CD14-positive monocyte (primary cell): ENCODE data around the gene RERE. TPM values are rescaled to one million over a fixed set of nuclear protein-coding genes. Genes with fewer than 3 reads are reported as not detected.

ENCODE experiments used
- DNase-seq, 3 donors: peaks; one replicate each; pipeline ENCODE4 v3.0.0-alpha.2; 2011 to 2022
- H2AFZ ChIP-seq: 2 replicates; pipeline ENCODE4 v1.6.0; 2012; ENCODE audit warnings: mild to moderate bottlenecking, low read depth, low read length, inconsistent platforms; ENCODE audit not compliant: insufficient read depth, poor library complexity, severe bottlenecking
- H3K27ac ChIP-seq, 2 donors: 1 replicate in 1 of 2; 2 replicates in 1 of 2; pipeline ENCODE4 v1.5.1; 2012 to 2013; ENCODE audit warnings: low read length in 2 of 2, control low read depth in 1 of 2, inconsistent platforms in 1 of 2, low read depth in 1 of 2, mild to moderate bottlenecking in 1 of 2
- H3K27me3 ChIP-seq, 2 donors: one replicate each; pipeline versions ENCODE4 v1.6.0 to v1.6.1; 2011 to 2013; ENCODE audit warnings: low read length in 2 of 2; ENCODE audit not compliant: control insufficient read depth in 2 of 2, insufficient read depth in 2 of 2
- H3K36me3 ChIP-seq, 2 donors: replicated peaks in 1 of 2; 1 replicate in 1 of 2; 2 replicates in 1 of 2; pipeline versions ENCODE4 v1.5.1 to v1.6.1; 2012 to 2013; ENCODE audit warnings: low read length in 2 of 2, control low read depth in 1 of 2, inconsistent platforms in 1 of 2, mild to moderate bottlenecking in 1 of 2; ENCODE audit not compliant: insufficient read depth in 2 of 2, control insufficient read depth in 1 of 2
- H3K4me1 ChIP-seq, 2 donors: 1 replicate in 1 of 2; 2 replicates in 1 of 2; pipeline versions ENCODE4 v1.5.1 to v1.6.1; 2012 to 2013; ENCODE audit warnings: low read length in 2 of 2, control low read depth in 1 of 2, inconsistent platforms in 1 of 2, mild to moderate bottlenecking in 1 of 2, moderate library complexity in 1 of 2; ENCODE audit not compliant: insufficient read depth in 2 of 2, control insufficient read depth in 1 of 2
- H3K4me2 ChIP-seq: replicated peaks from 2 replicates; pipeline ENCODE3; 2012; ENCODE audit warnings: low read length, moderate library complexity, mild to moderate bottlenecking; ENCODE audit not compliant: poor library complexity, severe bottlenecking; ENCODE audit errors: extremely low read depth
- H3K4me3 ChIP-seq, 3 experiments: fragments of 200-600 bp in 1 of 3; sonication (generic) in 1 of 3; replicated peaks in 1 of 3; 1 replicate in 2 of 3; 2 replicates in 1 of 3; pipeline ENCODE4 v1.5.1; 2011 to 2013; ENCODE audit warnings: low read length in 3 of 3, mild to moderate bottlenecking in 3 of 3, control low read depth in 2 of 3, low read depth in 2 of 3, inconsistent platforms in 1 of 3, moderate library complexity in 1 of 3
- H3K79me2 ChIP-seq: 2 replicates; pipeline ENCODE4 v1.6.0; 2012; ENCODE audit warnings: mild to moderate bottlenecking, control low read depth, inconsistent platforms, low read length, moderate library complexity; ENCODE audit not compliant: insufficient read depth
- H3K9ac ChIP-seq: 2 replicates; pipeline ENCODE4 v1.6.0; 2017; ENCODE audit warnings: low read length, mild to moderate bottlenecking; ENCODE audit not compliant: insufficient read depth, poor library complexity, severe bottlenecking
- H3K9me3 ChIP-seq, 2 donors: replicated peaks in 1 of 2; 1 replicate in 1 of 2; 2 replicates in 1 of 2; pipeline versions ENCODE4 v1.5.1 to v1.6.1; 2012 to 2013; ENCODE audit warnings: low read length in 2 of 2, control low read depth in 1 of 2; ENCODE audit not compliant: control insufficient read depth in 1 of 2, insufficient read depth in 1 of 2
- H4K20me1 ChIP-seq: 2 replicates; pipeline ENCODE4 v1.6.0; 2012; ENCODE audit warnings: mild to moderate bottlenecking, low read length, control low read depth, moderate library complexity; ENCODE audit not compliant: insufficient read depth
- H3K27ac Mint-ChIP-seq, 7 donors: one replicate each; pipeline ENCODE4 v1.8.0; 2020; ENCODE audit warnings: mild to moderate bottlenecking in 7 of 7, mixed read lengths in 7 of 7, moderate library complexity in 6 of 7, inconsistent platforms in 2 of 7
- H3K27me3 Mint-ChIP-seq, 3 donors: one replicate each; pipeline ENCODE4 v1.8.0; 2021 to 2022; ENCODE audit warnings: low read depth in 3 of 3, mild to moderate bottlenecking in 3 of 3, mixed read lengths in 3 of 3, moderate library complexity in 3 of 3, inconsistent platforms in 1 of 3
- H3K36me3 Mint-ChIP-seq, 2 donors: one replicate each; pipeline ENCODE4 v1.8.0; 2020; ENCODE audit warnings: mixed read lengths in 2 of 2, inconsistent platforms in 1 of 2, mild to moderate bottlenecking in 1 of 2
- H3K4me1 Mint-ChIP-seq: one replicate; pipeline ENCODE4 v1.8.0; 2020; ENCODE audit warnings: mild to moderate bottlenecking, mixed read lengths
- H3K4me3 Mint-ChIP-seq, 2 donors: one replicate each; pipeline ENCODE4 v1.8.0; 2020; ENCODE audit warnings: mild to moderate bottlenecking in 2 of 2, mixed read lengths in 2 of 2, moderate library complexity in 1 of 2
- H3K9me3 Mint-ChIP-seq, 7 donors: one replicate each; pipeline ENCODE4 v1.8.0; 2020 to 2022; ENCODE audit warnings: mixed read lengths in 7 of 7, mild to moderate bottlenecking in 6 of 7, moderate library complexity in 6 of 7, inconsistent platforms in 2 of 7
- CTCF ChIP-seq: fragments of 200-600 bp; IDR thresholded peaks from one replicate; pipeline ENCODE4 v1.8.0; 2022; ENCODE audit warnings: antibody characterized with exemption, mild to moderate bottlenecking
- WGBS: methylation state at CpG from one replicate; pipeline ENCODE4 v1.1.5; 2013; ENCODE audit warnings: missing lambda C conversion rate; ENCODE audit not compliant: insufficient coverage; 5-methylcytosine and 5-hydroxymethylcytosine counted together
- intact Hi-C, 2 donors: fragments of 100-400 bp; cut with micrococcal nuclease; formaldehyde crosslinking; loops; one replicate each; pipeline versions ENCODE4 v1.15.0 to v1.15.1; 2023
- polyA plus RNA-seq, 3 donors: library from polyadenylated mRNA; depleted of rRNA in 1 of 3; unstranded in 2 of 3; stranded (reverse) in 1 of 3; fragments of 300-500 nt in 2 of 3; fragments of >200 nt in 1 of 3; fragmentation: Illumina TruSeq in 2 of 3; gene quantifications; 1 replicate in 2 of 3; 2 replicates in 1 of 3; pipeline ENCODE4 v1.2.3, GENCODE V29; 2012 to 2021

The RERE gene
- polyA plus RNA-seq, 3 donors: 1.2 to 19.4 (median 3.8) TPM

GRCh38 chr1:8670371-8670818 lies 147.0 kb downstream of the RERE start:
- 91% methylated on average over 1 of the region's 2 CpGs for WGBS
- Mint-ChIP-seq H3K4me1 (peaks cover 33% of the 10 kb centered on the region), H3K27ac (peak overlapping the region in 1 of 7 donors; percentile 13), H3K4me3 (no peak overlapping the region), H3K36me3 (no peaks in the 10 kb centered on the region), H3K27me3 (peaks cover 0 to 2% (median 0%) of the 10 kb centered on the region in 3 donors), H3K9me3 (no peaks in the 10 kb centered on the region)
- peaks cover 4 to 24% of the 10 kb centered on the region in 2 donors for H3K4me1 ChIP-seq
- H3K4me2 ChIP-seq: no peak overlapping the region
- no peaks in the 10 kb centered on the region for H3K9me3 ChIP-seq
- no peak overlapping the region for H3K27ac ChIP-seq
- H3K9ac ChIP-seq: no peak overlapping the region
- no peak overlapping the region for H3K4me3 ChIP-seq
- H3K27me3 ChIP-seq: no peaks in the 10 kb centered on the region
- H3K36me3 ChIP-seq: no peaks in the 10 kb centered on the region
- no peak for DNase-seq
- no peaks in the 10 kb centered on the region for H4K20me1 ChIP-seq
- no peak for TF ChIP-seq CTCF
- intact Hi-C loops: loop anchor here in 1 of 2 donors (5.0 kb wide), 1 partner anchor 108 kb away; no protein-coding TSS in a partner anchor
- peaks cover 16% of the 10 kb centered on the region for H3K79me2 ChIP-seq
- H2AFZ ChIP-seq: no peak overlapping the region

GRCh38 chr1:8669606-8670335 lies 147.7 kb downstream of the RERE start:
- intact Hi-C loops: loop anchor here in 1 of 2 donors (5.0 kb wide), 1 partner anchor 107 kb away; no protein-coding TSS in a partner anchor
- Mint-ChIP-seq H3K27ac (no peak overlapping the region), H3K36me3 (no peaks in the 10 kb centered on the region), H3K27me3 (peaks cover 0 to 2% (median 0%) of the 10 kb centered on the region in 3 donors), H3K4me1 (peaks cover 30% of the 10 kb centered on the region), H3K4me3 (no peak overlapping the region), H3K9me3 (no peaks in the 10 kb centered on the region)
- no peaks in the 10 kb centered on the region for H3K9me3 ChIP-seq
- H3K27ac ChIP-seq: no peak overlapping the region
- TF ChIP-seq CTCF: no peak
- no peak overlapping the region for H2AFZ ChIP-seq
- no peak overlapping the region for H3K4me3 ChIP-seq
- H3K79me2 ChIP-seq: peaks cover 16% of the 10 kb centered on the region
- H3K9ac ChIP-seq: no peak overlapping the region
- H3K36me3 ChIP-seq: no peaks in the 10 kb centered on the region
- no peak for DNase-seq
- no peaks in the 10 kb centered on the region for H4K20me1 ChIP-seq
- 80% methylated on average over 1 of the region's 4 CpGs for WGBS
- H3K4me1 ChIP-seq: peaks cover 4 to 21% of the 10 kb centered on the region in 2 donors
- no peak overlapping the region for H3K4me2 ChIP-seq
- H3K27me3 ChIP-seq: no peaks in the 10 kb centered on the region
